IMR-90 (cell line): ENCODE results near the gene RASL11B. TPM values are rescaled to one million over a fixed set of nuclear protein-coding genes. Genes with fewer than 3 reads are reported as not detected.

ENCODE experiments used
- ATAC-seq: fragments of 200-7000 bp; cut with Tn5 transposase; 2 replicates; pipeline ENCODE4 v1.9.1; 2020; ENCODE audit warnings: low read depth, mild to moderate bottlenecking, moderate library complexity
- BruUV-seq: library from RNA; stranded (reverse); fragments of 400-500 nt; replicated peaks from 2 replicates; lab custom pipeline; 2021; lab: Mats Ljungman, UMichigan
- CTCF ChIA-PET: fragments of 300-600 bp; formaldehyde crosslinking; extraction: SDS; loops from one replicate; lab custom pipeline; 2021; ENCODE audit warnings: antibody characterized with exemption; lab: Yijun Ruan, JAX
- POLR2A ChIA-PET: fragments of 300-600 bp; sonication (Branson Sonifier 250); formaldehyde crosslinking; loops from one replicate; lab custom pipeline; 2022; ENCODE audit warnings: antibody characterized with exemption; ENCODE audit not compliant: unreplicated experiment; lab: Charles Lee
- DNase-seq: peaks from one replicate; pipeline ENCODE4 v3.0.0; 2013
- H2AFZ ChIP-seq: replicated peaks from 2 replicates; pipeline ENCODE3; 2013; ENCODE audit warnings: low read length, mild to moderate bottlenecking; ENCODE audit not compliant: poor library complexity
- H2AK5ac ChIP-seq: 2 replicates; pipeline ENCODE4 v1.6.1; 2013; ENCODE audit warnings: low read depth, low read length, inconsistent platforms
- H2AK9ac ChIP-seq: replicated peaks from 2 replicates; pipeline ENCODE3; 2013; ENCODE audit warnings: mild to moderate bottlenecking, low read depth, low read length, moderate library complexity; ENCODE audit not compliant: poor library complexity
- H2BK120ac ChIP-seq: 2 replicates; pipeline ENCODE4 v1.6.1; 2013; ENCODE audit warnings: low read depth, low read length, inconsistent platforms
- H2BK15ac ChIP-seq: 3 replicates; pipeline ENCODE4 v1.6.1; 2013; ENCODE audit warnings: low read depth, low read length, inconsistent platforms
- H2BK20ac ChIP-seq: 2 replicates; pipeline ENCODE4 v1.6.1; 2013; ENCODE audit warnings: low read depth, mild to moderate bottlenecking, inconsistent platforms, low read length, moderate library complexity
- H2BK5ac ChIP-seq: 2 replicates; pipeline ENCODE4 v1.6.1; 2013; ENCODE audit warnings: mild to moderate bottlenecking, low read depth, low read length, inconsistent platforms; ENCODE audit not compliant: poor library complexity, severe bottlenecking
- H3K14ac ChIP-seq: replicated peaks from 2 replicates; pipeline ENCODE4 v1.6.1; 2013; ENCODE audit warnings: low read depth, low read length, inconsistent platforms
- H3K18ac ChIP-seq: 2 replicates; pipeline ENCODE4 v1.6.1; 2013; ENCODE audit warnings: low read depth, low read length, control low read depth
- H3K23ac ChIP-seq: 2 replicates; pipeline ENCODE4 v1.6.1; 2013; ENCODE audit warnings: low read depth, low read length, inconsistent platforms
- H3K27ac ChIP-seq: 2 replicates; pipeline ENCODE4 v1.5.1; 2013; ENCODE audit warnings: mild to moderate bottlenecking, control low read depth, low read length; ENCODE audit not compliant: insufficient read depth
- H3K27me3 ChIP-seq: 2 replicates; pipeline ENCODE4 v1.6.1; 2013; ENCODE audit warnings: low read length; ENCODE audit not compliant: control insufficient read depth, insufficient read depth
- H3K36me3 ChIP-seq: 2 replicates; pipeline ENCODE4 v1.6.1; 2013; ENCODE audit warnings: low read length, mixed read lengths; ENCODE audit not compliant: control insufficient read depth, insufficient read depth
- H3K4ac ChIP-seq: 2 replicates; pipeline ENCODE4 v1.6.1; 2013; ENCODE audit warnings: low read depth, low read length, inconsistent platforms
- H3K4me1 ChIP-seq: 2 replicates; pipeline ENCODE4 v1.6.1; 2013; ENCODE audit warnings: low read length, mixed read lengths; ENCODE audit not compliant: control insufficient read depth, insufficient read depth
- H3K4me2 ChIP-seq: 2 replicates; pipeline ENCODE4 v1.6.1; 2013; ENCODE audit warnings: low read depth, mild to moderate bottlenecking, control low read depth, low read length, moderate library complexity
- H3K4me3 ChIP-seq: 2 replicates; pipeline ENCODE4 v1.5.1; 2013; ENCODE audit warnings: low read depth, mild to moderate bottlenecking, control low read depth, low read length, moderate library complexity; ENCODE audit not compliant: insufficient read depth
- H3K56ac ChIP-seq: 2 replicates; pipeline ENCODE4 v1.6.1; 2013; ENCODE audit warnings: low read length, inconsistent platforms; ENCODE audit not compliant: insufficient read depth; ENCODE audit errors: extremely low read depth
- H3K79me1 ChIP-seq, 2 experiments: 2 replicates each; pipeline ENCODE4 v1.6.1; 2013; ENCODE audit warnings: low read length in 2 of 2, inconsistent platforms in 1 of 2, low read depth in 1 of 2
- H3K9ac ChIP-seq: 2 replicates; pipeline ENCODE4 v1.6.1; 2013; ENCODE audit warnings: low read depth, low read length, control low read depth
- H3K9me1 ChIP-seq: 2 replicates; pipeline ENCODE4 v1.6.1; 2013; ENCODE audit warnings: low read length, inconsistent platforms; ENCODE audit not compliant: insufficient read depth
- H3K9me3 ChIP-seq: 2 replicates; pipeline ENCODE4 v1.6.1; 2013; ENCODE audit warnings: low read length; ENCODE audit not compliant: control insufficient read depth, insufficient read depth
- H4K20me1 ChIP-seq: 2 replicates; pipeline ENCODE4 v1.6.1; 2013; ENCODE audit warnings: low read length, inconsistent platforms; ENCODE audit not compliant: insufficient read depth
- H4K5ac ChIP-seq: 2 replicates; pipeline ENCODE4 v1.6.1; 2013; ENCODE audit warnings: mild to moderate bottlenecking, low read depth, low read length, control low read depth
- H4K8ac ChIP-seq, 2 experiments: 2 replicates each; pipeline ENCODE4 v1.6.1; 2013; ENCODE audit warnings: low read depth in 2 of 2, low read length in 2 of 2, control low read depth in 1 of 2, inconsistent platforms in 1 of 2
- H4K91ac ChIP-seq: 2 replicates; pipeline ENCODE4 v1.6.1; 2013; ENCODE audit warnings: low read depth, low read length, inconsistent platforms; ENCODE audit not compliant: insufficient read depth
- BHLHE40 ChIP-seq: fragments of 150-350 bp; IDR thresholded peaks from 2 replicates; pipeline ENCODE4 v1.6.1; 2016; ENCODE audit warnings: mild to moderate bottlenecking, low read depth, low read length
- CEBPB ChIP-seq: IDR thresholded peaks from 2 replicates; pipeline ENCODE4 v1.6.1; 2012; ENCODE audit warnings: low read depth, low read length, improper control_type of control experiment
- CHD1 ChIP-seq: IDR thresholded peaks from 2 replicates; pipeline ENCODE4 v1.6.1; 2012; ENCODE audit warnings: low read depth, low read length, improper control_type of control experiment
- ELK1 ChIP-seq: fragments of 150-350 bp; IDR thresholded peaks from 2 replicates; pipeline ENCODE4 v1.6.1; 2016; ENCODE audit warnings: low read depth, mild to moderate bottlenecking, low read length, moderate library complexity, borderline replicate concordance
- MAFK ChIP-seq: IDR thresholded peaks from 2 replicates; pipeline ENCODE4 v1.6.1; 2012; ENCODE audit warnings: low read depth, low read length, improper control_type of control experiment
- MAZ ChIP-seq: IDR thresholded peaks from 2 replicates; pipeline ENCODE4 v1.6.1; 2012; ENCODE audit warnings: low read depth, mild to moderate bottlenecking, low read length, improper control_type of control experiment, moderate library complexity, borderline replicate concordance
- MXI1 ChIP-seq: IDR thresholded peaks from 2 replicates; pipeline ENCODE4 v1.6.1; 2012; ENCODE audit warnings: low read depth, mild to moderate bottlenecking, low read length, moderate library complexity, borderline replicate concordance
- NFE2L2 ChIP-seq: fragments of 150-350 bp; IDR thresholded peaks from 2 replicates; pipeline ENCODE4 v1.6.1; 2016; ENCODE audit warnings: low read depth, mild to moderate bottlenecking, low read length
- POLR2A ChIP-seq: IDR thresholded peaks from 2 replicates; pipeline ENCODE4 v1.6.1; 2012; ENCODE audit warnings: mild to moderate bottlenecking, low read depth, low read length
- RAD21 ChIP-seq: IDR thresholded peaks from 2 replicates; pipeline ENCODE4 v1.6.1; 2012; ENCODE audit warnings: low read length, improper control_type of control experiment
- RFX5 ChIP-seq: IDR thresholded peaks from 2 replicates; pipeline ENCODE4 v1.8.0; 2012; ENCODE audit warnings: low read depth, mild to moderate bottlenecking, low read length, moderate library complexity
- SMC3 ChIP-seq: fragments of 150-350 bp; IDR thresholded peaks from 2 replicates; pipeline ENCODE4 v1.6.1; 2016; ENCODE audit warnings: low read depth, mild to moderate bottlenecking, antibody characterized with exemption, low read length, moderate library complexity
- USF2 ChIP-seq: fragments of 150-350 bp; IDR thresholded peaks from 2 replicates; pipeline ENCODE4 v1.6.1; 2017; ENCODE audit warnings: mild to moderate bottlenecking, antibody characterized with exemption, low read length, low read depth
- WGBS, 2 experiments: methylation state at CpG; one replicate each; pipeline versions ENCODE4 v1.1.5 to v1.1.7; 2013; ENCODE audit warnings: missing lambda C conversion rate in 2 of 2; ENCODE audit not compliant: insufficient read length in 1 of 2; ENCODE audit errors: extremely low coverage in 2 of 2; 5-methylcytosine and 5-hydroxymethylcytosine counted together
- dilution Hi-C: fragments of 300-500 bp; cut with HindIII; formaldehyde crosslinking; loops from one replicate; pipeline ENCODE4 v1.14.3; 2018; ENCODE audit warnings: low sequenced_read_pairs; ENCODE audit not compliant: unreplicated experiment
- in situ Hi-C: fragments of 300-500 bp; cut with MboI; formaldehyde crosslinking; loops from 3 replicates; pipeline ENCODE4 v1.14.3; 2019; ENCODE audit warnings: low sequenced_read_pairs, inconsistent platforms, mixed read lengths
- intact Hi-C: fragments of 100-400 bp; cut with micrococcal nuclease; formaldehyde crosslinking; loops from 2 replicates; pipeline ENCODE4 v1.10.0; 2022
- polyA plus RNA-seq, 3 experiments: library from polyadenylated mRNA; depleted of rRNA; stranded (reverse); fragments of >200 nt; gene quantifications; 2 replicates each; pipeline ENCODE4 v1.2.3, GENCODE V29; 2012; ENCODE audit warnings: low replicate concordance in 1 of 3
- total RNA-seq: library from RNA; depleted of rRNA; stranded (reverse); fragments of >200 nt; gene quantifications from 2 replicates; pipeline ENCODE4 v1.2.3, GENCODE V29; 2012
- TF ChIP-seq, protein P1 (sequence below): conservative IDR thresholded peaks from 2 replicates; pipeline ENCODE4 v1.5.1; 2012; ENCODE audit warnings: mild to moderate bottlenecking, low read depth, low read length, improper control_type of control experiment

Gene RASL11B
- total and polyA plus RNA-seq, 2 of the 4 experiments (the other 2 are of a cell fraction), result 0.18 to 0.31 TPM

- Histone ChIP-seq H3K27ac (no peak overlapping the region; the same call in 1 of the 2 replicates), H3K18ac (0 out of 2 replicates have a peak overlapping the region, but pooled peaks have one; percentile 44), H3K9me1 (peaks cover 7% of the 10 kb centered on the region; the same call in 1 of the 2 replicates), H3K4me2 (peak overlapping the region; percentile 95), H3K4me3 (peak overlapping the region; percentile 89), H2AK9ac (peak overlapping the region; percentile 75), H3K4ac (peak overlapping the region; percentile 82), H4K8ac (peak overlapping the region; percentile 24 to 42; a peak in 1 of 4 replicates), H2BK20ac (peak overlapping the region; percentile 9; the same call in 1 of the 2 replicates), H3K79me1 (no peaks in the 10 kb centered on the region; a peak in 1 of 4 replicates), H3K23ac (peak overlapping the region; percentile 91), H2AFZ (peak overlapping the region; percentile 97), H2BK120ac (peak overlapping the region; percentile 78), H3K27me3 (peaks cover 8% of the 10 kb centered on the region), H3K56ac (no peak overlapping the region), H2AK5ac (peak overlapping the region; percentile 54), H3K9ac (peak overlapping the region; percentile 58), H3K14ac (peak overlapping the region; percentile 71; the same call in 1 of the 2 replicates), H3K9me3 (peaks cover 5% of the 10 kb centered on the region), H3K4me1 (peaks cover 9% of the 10 kb centered on the region), H4K91ac (0 out of 2 replicates have a peak overlapping the region, but pooled peaks have one; percentile 48), H4K20me1 (no peaks in the 10 kb centered on the region), H2BK15ac (peak overlapping the region; percentile 62; the same call in 2 of the 3 replicates), H2BK5ac (no peak overlapping the region), H3K36me3 (peaks cover 10% of the 10 kb centered on the region), H4K5ac (peak overlapping the region; percentile 20; the same call in 1 of the 2 replicates)
- intact Hi-C loops (loop anchor here (5.0 to 10.0 kb wide), 3 partner anchors 96 to 486 kb away; partner anchors contain the start of gene USP46), in situ Hi-C loops (no loop called here), dilution Hi-C loops (no loop called here)
- BruUV-seq, result no TSS peak
- DNase-seq (no peak), ATAC-seq (no peak)
- ChIA-PET CTCF (no interaction called here), POLR2A (no interaction called here)
- WGBS, 2 experiments, result 34% methylated on average over 17 of the region's 26 CpGs; no CpG with 5 or more reads in 1 of the 2 experiments
- TF ChIP-seq USF2 (no peak), CEBPB (no peak), BHLHE40 (no peak), MAFK (no peak), ELK1 (no peak), NFE2L2 (no peak), RFX5 (no peak), MAZ (no peak), CHD1 (no peak), RAD21 (no peak), POLR2A (no peak), MXI1 (no peak), SMC3 (no peak)
- TF ChIP-seq, protein P1, sequence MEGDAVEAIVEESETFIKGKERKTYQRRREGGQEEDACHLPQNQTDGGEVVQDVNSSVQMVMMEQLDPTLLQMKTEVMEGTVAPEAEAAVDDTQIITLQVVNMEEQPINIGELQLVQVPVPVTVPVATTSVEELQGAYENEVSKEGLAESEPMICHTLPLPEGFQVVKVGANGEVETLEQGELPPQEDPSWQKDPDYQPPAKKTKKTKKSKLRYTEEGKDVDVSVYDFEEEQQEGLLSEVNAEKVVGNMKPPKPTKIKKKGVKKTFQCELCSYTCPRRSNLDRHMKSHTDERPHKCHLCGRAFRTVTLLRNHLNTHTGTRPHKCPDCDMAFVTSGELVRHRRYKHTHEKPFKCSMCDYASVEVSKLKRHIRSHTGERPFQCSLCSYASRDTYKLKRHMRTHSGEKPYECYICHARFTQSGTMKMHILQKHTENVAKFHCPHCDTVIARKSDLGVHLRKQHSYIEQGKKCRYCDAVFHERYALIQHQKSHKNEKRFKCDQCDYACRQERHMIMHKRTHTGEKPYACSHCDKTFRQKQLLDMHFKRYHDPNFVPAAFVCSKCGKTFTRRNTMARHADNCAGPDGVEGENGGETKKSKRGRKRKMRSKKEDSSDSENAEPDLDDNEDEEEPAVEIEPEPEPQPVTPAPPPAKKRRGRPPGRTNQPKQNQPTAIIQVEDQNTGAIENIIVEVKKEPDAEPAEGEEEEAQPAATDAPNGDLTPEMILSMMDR, result no peak
These were observed 820 bp upstream of the RASL11B start for GRCh38 chr4:52861171-52861823.
